HepG2 (cell line): ENCODE data around the gene RUVBL1. TPM values are rescaled to one million over a fixed set of nuclear protein-coding genes. Genes with fewer than 3 reads are reported as not detected.
A peak's percentile ranks its signal among the peaks of the same experiment; 100 is the strongest.

Source experiments
- CREB3 ChIP-seq: sonication (generic); formaldehyde crosslinking; IDR thresholded peaks from 2 replicates; pipeline ENCODE4 v1.5.0; 2020; ENCODE audit warnings: missing genetic modification reagents
- FLYWCH1 ChIP-seq: sonication (generic); formaldehyde crosslinking; IDR thresholded peaks from 2 replicates; pipeline ENCODE4 v1.8.1; 2023; ENCODE audit warnings: mild to moderate bottlenecking, missing genetic modification reagents
- HNF1B ChIP-seq: sonication (generic); formaldehyde crosslinking; IDR thresholded peaks from 2 replicates; pipeline ENCODE4 v1.5.1; 2020; ENCODE audit warnings: mild to moderate bottlenecking, moderate library complexity, missing genetic modification reagents
- PAXIP1 ChIP-seq: sonication (generic); formaldehyde crosslinking; conservative IDR thresholded peaks from 2 replicates; pipeline ENCODE4 v1.4.0; 2020; ENCODE audit warnings: mild to moderate bottlenecking, missing genetic modification reagents, moderate library complexity
- RAD21 ChIP-seq: fragments of 450-650 bp; formaldehyde crosslinking; IDR thresholded peaks from 2 replicates; pipeline ENCODE4 v1.5.0; 2020; ENCODE audit warnings: mild to moderate bottlenecking
- TIGD3 ChIP-seq: sonication (generic); formaldehyde crosslinking; IDR thresholded peaks from 2 replicates; pipeline ENCODE4 v1.5.1; 2020; ENCODE audit warnings: mild to moderate bottlenecking, missing genetic modification reagents, borderline replicate concordance
- XRCC5 ChIP-seq: fragments of 200-400 bp; formaldehyde crosslinking; optimal IDR thresholded peaks from 2 replicates; pipeline ENCODE3; 2017; ENCODE audit warnings: mild to moderate bottlenecking, low read length
- ZBTB33 ChIP-seq: sonication (generic); formaldehyde crosslinking; IDR thresholded peaks from 2 replicates; pipeline ENCODE4 v1.4.0; 2020; ENCODE audit warnings: missing genetic modification reagents
- ZBTB38 ChIP-seq: sonication (generic); formaldehyde crosslinking; IDR thresholded peaks from 2 replicates; pipeline ENCODE4 v1.5.1; 2020; ENCODE audit warnings: mild to moderate bottlenecking, missing genetic modification reagents
- ZNF496 ChIP-seq: sonication (generic); formaldehyde crosslinking; IDR thresholded peaks from 2 replicates; pipeline ENCODE4 v1.8.1; 2023; ENCODE audit warnings: mild to moderate bottlenecking, moderate library complexity, missing genetic modification reagents; ENCODE audit not compliant: insufficient replicate concordance
- ZNF687 ChIP-seq: sonication (generic); formaldehyde crosslinking; IDR thresholded peaks from 2 replicates; pipeline ENCODE4 v1.5.1; 2020; ENCODE audit warnings: mild to moderate bottlenecking, missing genetic modification reagents, moderate library complexity
- ZNF720 ChIP-seq: sonication (generic); formaldehyde crosslinking; IDR thresholded peaks from 2 replicates; pipeline ENCODE4 v1.4.0; 2020; ENCODE audit warnings: missing genetic modification reagents
- polyA plus RNA-seq, 8 experiments: library from polyadenylated mRNA; depleted of rRNA in 3 of 8; stranded (reverse) in 7 of 8; unstranded in 1 of 8; fragments of >200 nt; fragmentation: Illumina TruSeq in 4 of 8; extraction: Trizol in 4 of 8; gene quantifications; 2 replicates each; pipeline versions ENCODE4 v1.2.1 to v1.2.3, GENCODE V29; 2011 to 2016; ENCODE audit warnings: low read depth in 4 of 8, missing spikeins in 1 of 8, mixed read lengths in 1 of 8; ENCODE audit not compliant: insufficient read depth in 1 of 8
- total RNA-seq, 5 experiments: library from RNA; depleted of rRNA; stranded (reverse); fragments of >200 nt; fragmentation: Illumina TruSeq; extraction: Trizol; gene quantifications; 2 replicates each; pipeline ENCODE4 v1.2.3, GENCODE V29; 2016; ENCODE audit warnings: low read depth in 1 of 5

RUVBL1 gene
- total and polyA plus RNA-seq, 2 of the 13 experiments (the other 11 are each of a cell fraction or from before 2014, with no cell fraction given), result 32.7 to 86.3 TPM

- TF ChIP-seq XRCC5, result peak; percentile 41
- TF ChIP-seq ZNF720 (CRISPR knock-in tag), result no peak
- TF ChIP-seq ZBTB33, result peak; percentile 90
- no peak for TF ChIP-seq CREB3 (CRISPR knock-in tag)
- no peak for TF ChIP-seq TIGD3 (CRISPR knock-in tag)
- TF ChIP-seq ZBTB38 (CRISPR knock-in tag), result peak; percentile 95
- peak; percentile 34; the same call in 1 of the 2 replicates for TF ChIP-seq ZNF687
- TF ChIP-seq ZNF496, result no peak
- peak; percentile 41; the same call in 1 of the 2 replicates for TF ChIP-seq PAXIP1 (CRISPR knock-in tag)
- TF ChIP-seq HNF1B (CRISPR knock-in tag), result peak; percentile 64; the same call in 1 of the 2 replicates
- peak; percentile 60; the same call in 1 of the 2 replicates for TF ChIP-seq RAD21 (CRISPR knock-in tag)
- TF ChIP-seq FLYWCH1 (CRISPR knock-in tag), result no peak
These were observed 29.1 kb downstream of the RUVBL1 start (continued) for GRCh38 chr3:128094295-128095151.
